Activated T-helper 17 cell treated with anti-CD3 and anti-CD28 coated beads, Interleukin-2, amount 50 U/mL, for 72 hours (primary cell): ENCODE results near the gene SDSL. TPM values are rescaled to one million over a fixed set of nuclear protein-coding genes. Genes with fewer than 3 reads are reported as not detected.
A peak's percentile ranks its signal among the peaks of the same experiment; 100 is the strongest.

Experiments
- ATAC-seq: fragments of 150-1000 bp; cut with Tn5 transposase; replicated peaks from 2 replicates; pipeline ENCODE4 v1.10.0; 2021; ENCODE audit warnings: mild to moderate bottlenecking, moderate library complexity
- H3K27ac Mint-ChIP-seq: one replicate; pipeline ENCODE4 v1.8.0; 2022; ENCODE audit warnings: mixed read lengths
- H3K27me3 Mint-ChIP-seq: one replicate; pipeline ENCODE4 v1.8.0; 2022; ENCODE audit warnings: mixed read lengths
- H3K36me3 Mint-ChIP-seq: one replicate; pipeline ENCODE4 v1.8.0; 2022; ENCODE audit warnings: low read depth, mild to moderate bottlenecking, mixed read lengths
- H3K4me1 Mint-ChIP-seq: one replicate; pipeline ENCODE4 v1.8.0; 2022; ENCODE audit warnings: mixed read lengths
- H3K4me3 Mint-ChIP-seq: one replicate; pipeline ENCODE4 v1.8.0; 2022; ENCODE audit warnings: mild to moderate bottlenecking, mixed read lengths
- H3K9me3 Mint-ChIP-seq: one replicate; pipeline ENCODE4 v1.8.0; 2022; ENCODE audit warnings: mixed read lengths
- total RNA-seq, 2 donors: library from RNA; stranded (reverse); gene quantifications; one replicate each; pipeline ENCODE4 v1.2.3, GENCODE V29; 2022

Gene SDSL
- total RNA-seq, 2 donors from 2014 or later = 0.24 to 0.69 TPM

GRCh38 chr12:113440947-113441782, 19.0 kb downstream of the SDSL start:
- ATAC-seq = no peak
- Mint-ChIP-seq H3K4me3 (no peak overlapping the region), H3K36me3 (no peaks in the 10 kb centered on the region), H3K27ac (no peak overlapping the region), H3K9me3 (no peaks in the 10 kb centered on the region), H3K27me3 (peaks cover 23% of the 10 kb centered on the region), H3K4me1 (no peaks in the 10 kb centered on the region)

GRCh38 chr12:113443030-113443539, 20.9 kb downstream of the SDSL start:
- Mint-ChIP-seq H3K4me1 (no peaks in the 10 kb centered on the region), H3K36me3 (no peaks in the 10 kb centered on the region), H3K4me3 (no peak overlapping the region), H3K27me3 (peaks cover 37% of the 10 kb centered on the region), H3K27ac (no peak overlapping the region), H3K9me3 (no peaks in the 10 kb centered on the region)
- no peak for ATAC-seq

GRCh38 chr12:113445544-113446171, 23.5 kb downstream of the SDSL start:
- no peaks in the 10 kb centered on the region for H3K9me3 Mint-ChIP-seq
- H3K4me1 Mint-ChIP-seq = no peaks in the 10 kb centered on the region
- no peak overlapping the region for H3K4me3 Mint-ChIP-seq
- no peak for ATAC-seq
- no peaks in the 10 kb centered on the region for H3K36me3 Mint-ChIP-seq
- no peak overlapping the region for H3K27ac Mint-ChIP-seq
- peaks cover 37% of the 10 kb centered on the region for H3K27me3 Mint-ChIP-seq

- Mint-ChIP-seq H3K4me3 (no peak overlapping the region), H3K27ac (no peak overlapping the region), H3K4me1 (no peaks in the 10 kb centered on the region), H3K9me3 (no peaks in the 10 kb centered on the region), H3K36me3 (no peaks in the 10 kb centered on the region), H3K27me3 (peaks cover 30% of the 10 kb centered on the region)
- ATAC-seq = no peak
These were observed 26.7 kb downstream of the SDSL start for GRCh38 chr12:113448873-113449272.

- Mint-ChIP-seq H3K4me3 (no peak overlapping the region), H3K27me3 (peaks cover 30% of the 10 kb centered on the region), H3K9me3 (no peaks in the 10 kb centered on the region), H3K36me3 (no peaks in the 10 kb centered on the region), H3K27ac (no peak overlapping the region), H3K4me1 (no peaks in the 10 kb centered on the region)
- no peak for ATAC-seq
These were observed 27.1 kb downstream of the SDSL start for GRCh38 chr12:113449299-113449698.

- no peaks in the 10 kb centered on the region for H3K36me3 Mint-ChIP-seq
- H3K4me3 Mint-ChIP-seq = no peak overlapping the region
- H3K4me1 Mint-ChIP-seq = no peaks in the 10 kb centered on the region
- H3K9me3 Mint-ChIP-seq = no peaks in the 10 kb centered on the region
- no peak overlapping the region for H3K27ac Mint-ChIP-seq
- ATAC-seq = no peak
- H3K27me3 Mint-ChIP-seq = peaks cover 29% of the 10 kb centered on the region
These were observed 27.7 kb downstream of the SDSL start for GRCh38 chr12:113449839-113450238.

GRCh38 chr12:113452458-113452857, 30.3 kb downstream of the SDSL start:
- no peak for ATAC-seq
- no peaks in the 10 kb centered on the region for H3K9me3 Mint-ChIP-seq
- H3K4me1 Mint-ChIP-seq = no peaks in the 10 kb centered on the region
- H3K27ac Mint-ChIP-seq = no peak overlapping the region
- H3K27me3 Mint-ChIP-seq = peaks cover 24% of the 10 kb centered on the region
- H3K36me3 Mint-ChIP-seq = no peaks in the 10 kb centered on the region
- H3K4me3 Mint-ChIP-seq = no peak overlapping the region

GRCh38 chr12:113453330-113453729, 31.1 kb downstream of the SDSL start:
- no peak for ATAC-seq
- no peak overlapping the region for H3K27ac Mint-ChIP-seq
- H3K4me3 Mint-ChIP-seq = no peak overlapping the region
- no peaks in the 10 kb centered on the region for H3K36me3 Mint-ChIP-seq
- peaks cover 23% of the 10 kb centered on the region for H3K27me3 Mint-ChIP-seq
- no peaks in the 10 kb centered on the region for H3K4me1 Mint-ChIP-seq
- H3K9me3 Mint-ChIP-seq = no peaks in the 10 kb centered on the region

GRCh38 chr12:113456199-113456598, 34.0 kb downstream of the SDSL start:
- Mint-ChIP-seq H3K27ac (no peak overlapping the region), H3K36me3 (no peaks in the 10 kb centered on the region), H3K9me3 (no peaks in the 10 kb centered on the region), H3K4me3 (no peak overlapping the region), H3K27me3 (peaks cover 38% of the 10 kb centered on the region), H3K4me1 (no peaks in the 10 kb centered on the region)
- no peak for ATAC-seq

GRCh38 chr12:113456761-113457160, 34.6 kb downstream of the SDSL start:
- H3K4me1 Mint-ChIP-seq = no peaks in the 10 kb centered on the region
- no peak for ATAC-seq
- no peaks in the 10 kb centered on the region for H3K9me3 Mint-ChIP-seq
- peaks cover 43% of the 10 kb centered on the region for H3K27me3 Mint-ChIP-seq
- no peak overlapping the region for H3K27ac Mint-ChIP-seq
- no peak overlapping the region for H3K4me3 Mint-ChIP-seq
- H3K36me3 Mint-ChIP-seq = no peaks in the 10 kb centered on the region

GRCh38 chr12:113457185-113457584, 35.0 kb downstream of the SDSL start:
- no peak overlapping the region for H3K4me3 Mint-ChIP-seq
- no peaks in the 10 kb centered on the region for H3K4me1 Mint-ChIP-seq
- H3K36me3 Mint-ChIP-seq = no peaks in the 10 kb centered on the region
- no peaks in the 10 kb centered on the region for H3K9me3 Mint-ChIP-seq
- H3K27me3 Mint-ChIP-seq = peaks cover 43% of the 10 kb centered on the region
- H3K27ac Mint-ChIP-seq = no peak overlapping the region
- ATAC-seq = no peak

- Mint-ChIP-seq H3K27ac (no peak overlapping the region), H3K27me3 (peaks cover 47% of the 10 kb centered on the region), H3K4me1 (no peaks in the 10 kb centered on the region), H3K4me3 (no peak overlapping the region), H3K36me3 (peaks cover 5% of the 10 kb centered on the region), H3K9me3 (no peaks in the 10 kb centered on the region)
- ATAC-seq = no peak
These were observed 35.5 kb downstream of the SDSL start for GRCh38 chr12:113457710-113458109.

GRCh38 chr12:113459981-113460380, 37.8 kb downstream of the SDSL start:
- Mint-ChIP-seq H3K4me1 (peaks cover 7% of the 10 kb centered on the region), H3K27me3 (peaks cover 61% of the 10 kb centered on the region), H3K9me3 (no peaks in the 10 kb centered on the region), H3K27ac (no peak overlapping the region), H3K36me3 (peaks cover 12% of the 10 kb centered on the region), H3K4me3 (no peak overlapping the region)
- no peak for ATAC-seq

- Mint-ChIP-seq H3K27me3 (peaks cover 64% of the 10 kb centered on the region), H3K36me3 (peaks cover 12% of the 10 kb centered on the region), H3K9me3 (no peaks in the 10 kb centered on the region), H3K4me3 (peak overlapping the region; percentile 11), H3K27ac (no peak overlapping the region), H3K4me1 (peaks cover 13% of the 10 kb centered on the region)
- ATAC-seq = no peak
These were observed 39.5 kb downstream of the SDSL start for GRCh38 chr12:113461666-113462065.
